CD4-positive, CD25-positive, alpha-beta regulatory T cell (primary cell): ENCODE results near the gene TMEM134. TPM values are rescaled to one million over a fixed set of nuclear protein-coding genes. Genes with fewer than 3 reads are reported as not detected.
A peak's percentile ranks its signal among the peaks of the same experiment; 100 is the strongest.
"Not testable (repeated sequence)": the region's sequence is repeated elsewhere in the genome, so short reads cannot be mapped to it uniquely, and the experiment has no call there.

Experiments used
- ATAC-seq, 2 donors: fragments of 150-1000 bp; cut with Tn5 transposase; one replicate each; pipeline ENCODE4 v1.10.0; 2021; ENCODE audit warnings: low read depth in 2 of 2, moderate number of reproducible peaks in 2 of 2, moderate library complexity in 1 of 2
- DNase-seq, 3 donors: peaks; one replicate each; pipeline versions ENCODE4 v3.0.0 to v3.0.0-alpha.2; 2012 to 2022; ENCODE audit warnings: mixed read lengths in 1 of 3
- H3K27ac ChIP-seq: one replicate; pipeline ENCODE4 v1.7.0; 2013; ENCODE audit warnings: mild to moderate bottlenecking, low read length; ENCODE audit not compliant: insufficient read depth, poor library complexity, severe bottlenecking
- H3K27me3 ChIP-seq: one replicate; pipeline ENCODE4 v1.7.0; 2013; ENCODE audit warnings: low read length; ENCODE audit not compliant: control insufficient read depth, insufficient read depth
- H3K36me3 ChIP-seq: one replicate; pipeline ENCODE4 v1.7.0; 2013; ENCODE audit warnings: mild to moderate bottlenecking, low read length, moderate library complexity; ENCODE audit not compliant: control insufficient read depth, insufficient read depth
- H3K4me1 ChIP-seq: 2 replicates; pipeline ENCODE4 v1.7.0; 2013; ENCODE audit warnings: mild to moderate bottlenecking, low read length; ENCODE audit not compliant: insufficient read depth, control insufficient read depth, poor library complexity, severe bottlenecking
- H3K4me3 ChIP-seq: one replicate; pipeline ENCODE4 v1.7.0; 2013; ENCODE audit warnings: low read depth, mild to moderate bottlenecking, low read length, moderate library complexity
- H3K9me3 ChIP-seq, 2 experiments: 1 replicate in 1 of 2; 2 replicates in 1 of 2; pipeline ENCODE4 v1.7.0; 2013; ENCODE audit warnings: low read length in 2 of 2, mild to moderate bottlenecking in 1 of 2, moderate library complexity in 1 of 2; ENCODE audit not compliant: control insufficient read depth in 2 of 2
- H3K27ac Mint-ChIP-seq, 3 donors: one replicate each; pipeline ENCODE4 v1.8.0; 2020 to 2022; ENCODE audit warnings: mild to moderate bottlenecking in 3 of 3, mixed read lengths in 3 of 3, moderate library complexity in 2 of 3
- H3K27me3 Mint-ChIP-seq: one replicate; pipeline ENCODE4 v1.8.0; 2022; ENCODE audit warnings: mild to moderate bottlenecking, mixed read lengths
- H3K36me3 Mint-ChIP-seq: one replicate; pipeline ENCODE4 v1.8.0; 2020; ENCODE audit warnings: mixed read lengths
- H3K4me1 Mint-ChIP-seq, 4 donors: one replicate each; pipeline ENCODE4 v1.8.0; 2020 to 2022; ENCODE audit warnings: mixed read lengths in 4 of 4, mild to moderate bottlenecking in 1 of 4
- H3K4me3 Mint-ChIP-seq, 4 donors: one replicate each; pipeline ENCODE4 v1.8.0; 2020 to 2022; ENCODE audit warnings: mild to moderate bottlenecking in 4 of 4, mixed read lengths in 4 of 4, moderate library complexity in 3 of 4
- H3K9me3 Mint-ChIP-seq, 7 donors: one replicate each; pipeline ENCODE4 v1.8.0; 2020 to 2022; ENCODE audit warnings: mixed read lengths in 7 of 7, mild to moderate bottlenecking in 3 of 7, moderate library complexity in 2 of 7
- polyA plus RNA-seq, 4 donors: library from polyadenylated mRNA; unstranded; fragments of 300-500 nt; fragmentation: Illumina TruSeq; gene quantifications; one replicate each; pipeline ENCODE4 v1.2.3, GENCODE V29; 2021
- total RNA-seq: library from RNA; stranded (reverse); gene quantifications from one replicate; pipeline ENCODE4 v1.2.3, GENCODE V29; 2022

Gene TMEM134
- total and polyA plus RNA-seq, 5 donors from 2014 or later = 48.7 to 228 (median 158) TPM

DNA sequence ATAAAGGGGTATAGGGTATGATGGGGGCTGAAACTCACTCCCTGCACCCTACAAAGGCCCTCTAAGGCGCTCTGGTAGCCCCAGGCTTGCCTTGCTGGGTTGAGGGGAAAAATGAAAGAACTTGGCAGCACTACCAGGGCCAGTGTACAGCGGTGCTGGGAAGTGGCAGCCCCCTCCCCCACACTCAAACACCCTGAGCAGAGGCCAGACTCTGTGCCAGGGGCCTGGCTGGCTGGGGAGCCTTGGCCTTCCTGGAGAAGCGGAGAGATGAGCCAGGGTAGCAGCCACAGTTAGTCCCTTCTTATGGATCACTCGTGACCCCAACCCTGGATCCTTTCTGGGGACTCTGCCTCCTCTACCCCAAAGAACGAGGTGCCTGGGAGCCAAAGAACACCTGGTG lies 2.7 kb downstream of the TMEM134 start:
- ATAC-seq (no peak), DNase-seq (no peak)
- Mint-ChIP-seq H3K27ac (peak overlapping the region in 2 of 3 donors; percentile 32 to 76), H3K4me1 (peaks cover 2 to 49% (median 15%) of the 10 kb centered on the region in 4 donors), H3K36me3 (no peaks in the 10 kb centered on the region), H3K9me3 (no peaks in the 10 kb centered on the region), H3K4me3 (peak overlapping the region; percentile 89 to 97 (median 92)), H3K27me3 (no peaks in the 10 kb centered on the region)
- H3K9me3 ChIP-seq = no peaks in the 10 kb centered on the region
- H3K27me3 ChIP-seq = no peaks in the 10 kb centered on the region
- H3K36me3 ChIP-seq = no peaks in the 10 kb centered on the region
- H3K4me1 ChIP-seq = peaks cover 50% of the 10 kb centered on the region
- no peak overlapping the region for H3K4me3 ChIP-seq
- H3K27ac ChIP-seq = no peak overlapping the region

DNA sequence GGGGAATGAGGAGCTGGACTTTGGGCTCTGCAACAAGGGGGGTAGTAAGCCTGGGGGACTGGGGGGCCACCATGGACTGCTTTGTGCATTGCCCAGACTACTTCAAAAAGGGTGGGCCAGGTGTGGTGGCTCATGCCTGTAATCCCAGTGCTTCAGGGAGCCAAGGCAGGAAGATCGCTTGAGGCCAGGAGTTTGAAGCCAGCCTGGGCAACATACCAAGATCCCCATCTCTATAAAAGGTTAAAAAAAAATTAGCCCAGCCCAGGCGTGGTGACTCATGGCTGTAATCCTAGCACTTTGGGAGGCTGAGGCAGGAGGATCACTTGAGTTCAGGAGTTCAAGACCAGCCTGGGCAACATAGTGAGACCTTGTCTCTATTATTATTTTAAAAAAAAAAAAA lies 3.5 kb downstream of the TMEM134 start:
- H3K9me3 Mint-ChIP-seq, ATAC-seq, DNase-seq: not testable (repeated sequence)

GRCh38 chr11:67465189-67465510 lies 3.9 kb downstream of the TMEM134 start:
- no peak for DNase-seq
- H3K27ac Mint-ChIP-seq = peak overlapping the region; percentile 91 to 96 (median 94)

More for the DNA sequence above, 3.5 kb downstream of the TMEM134 start:
- peak overlapping the region; percentile 92 for H3K27ac ChIP-seq
- Mint-ChIP-seq H3K4me1 (peaks cover 0 to 49% (median 15%) of the 10 kb centered on the region in 4 donors), H3K4me3 (peak overlapping the region; percentile 87 to 97 (median 89)), H3K27ac (peak overlapping the region; percentile 91 to 96 (median 94))
- peaks cover 50% of the 10 kb centered on the region for H3K4me1 ChIP-seq
- H3K27me3 ChIP-seq, H3K36me3 Mint-ChIP-seq, H3K27me3 Mint-ChIP-seq, H3K36me3 ChIP-seq, H3K9me3 ChIP-seq: not testable (repeated sequence)
- peak overlapping the region; percentile 77 for H3K4me3 ChIP-seq

GRCh38 chr11:67464411-67465188 lies 4.5 kb downstream of the TMEM134 start:
- peaks cover 0 to 2% (median 0%) of the 10 kb centered on the region in 7 donors for H3K9me3 Mint-ChIP-seq
- peaks cover 5 to 55% (median 18%) of the 10 kb centered on the region in 4 donors for H3K4me1 Mint-ChIP-seq
- Histone ChIP-seq H3K9me3 (no peaks in the 10 kb centered on the region), H3K36me3 (no peaks in the 10 kb centered on the region), H3K4me1 (peaks cover 48% of the 10 kb centered on the region), H3K4me3 (peak overlapping the region; percentile 77), H3K27me3 (no peaks in the 10 kb centered on the region), H3K27ac (peak overlapping the region; percentile 92)
- H3K4me3 Mint-ChIP-seq = peak overlapping the region; percentile 87 to 97 (median 92)
- peak; percentile 91 to 94 (median 93) for DNase-seq
- H3K27ac Mint-ChIP-seq = peak overlapping the region; percentile 91 to 96 (median 93)
- no peaks in the 10 kb centered on the region for H3K36me3 Mint-ChIP-seq
- peak; percentile 80 to 82 for ATAC-seq
- peaks cover under 1% of the 10 kb centered on the region for H3K27me3 Mint-ChIP-seq

More at GRCh38 chr11:67465189-67465510, 3.9 kb downstream of the TMEM134 start:
- no peaks in the 10 kb centered on the region for H3K9me3 Mint-ChIP-seq
- peak overlapping the region; percentile 87 to 97 (median 89) for H3K4me3 Mint-ChIP-seq
- H3K36me3 Mint-ChIP-seq = no peaks in the 10 kb centered on the region
- H3K27ac ChIP-seq = peak overlapping the region; percentile 92
- H3K9me3 ChIP-seq = no peaks in the 10 kb centered on the region
- H3K27me3 Mint-ChIP-seq = no peaks in the 10 kb centered on the region
- peaks cover 50% of the 10 kb centered on the region for H3K4me1 ChIP-seq
- ATAC-seq = no peak
- H3K4me1 Mint-ChIP-seq = peaks cover 0 to 51% (median 15%) of the 10 kb centered on the region in 4 donors
- no peaks in the 10 kb centered on the region for H3K36me3 ChIP-seq
- H3K27me3 ChIP-seq = no peaks in the 10 kb centered on the region
- peak overlapping the region; percentile 77 for H3K4me3 ChIP-seq

DNA sequence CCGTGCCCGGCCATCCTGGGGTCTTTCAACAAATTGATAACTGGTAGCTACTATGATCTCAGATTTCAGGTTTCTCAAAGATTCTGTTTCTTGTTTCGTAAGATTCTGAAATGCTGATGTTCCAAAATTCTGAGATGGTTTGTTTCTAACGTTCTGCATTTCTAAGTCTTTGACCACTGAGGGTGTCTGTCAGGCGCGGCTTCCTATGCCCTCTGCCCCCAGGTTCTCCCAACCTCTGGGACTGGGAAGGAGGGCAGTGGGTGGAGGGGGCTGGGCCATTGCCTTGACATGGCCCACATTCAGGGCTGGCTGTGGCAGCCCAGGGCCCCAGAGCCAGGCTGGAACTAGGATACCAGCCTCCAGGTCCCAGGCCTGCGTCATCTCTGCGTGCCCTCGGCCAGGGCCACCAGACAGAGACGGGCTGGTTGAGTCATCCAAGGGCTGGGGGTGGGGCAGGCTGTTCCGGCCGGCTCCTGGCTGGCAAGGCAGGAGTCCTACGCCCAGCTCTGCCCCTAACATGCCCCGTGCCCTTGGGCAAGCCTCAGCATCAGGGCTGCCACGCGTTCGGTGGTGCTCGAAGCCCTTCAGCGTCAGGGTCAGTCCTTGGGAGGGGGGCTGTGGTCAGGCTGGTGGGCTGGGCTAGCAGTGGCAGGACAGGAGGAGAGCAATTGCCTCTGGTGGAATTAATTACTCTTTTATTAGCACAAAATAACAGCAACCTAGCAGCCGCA lies 5.2 kb downstream of the TMEM134 start:
- no peak overlapping the region for H3K4me3 ChIP-seq
- H3K36me3 ChIP-seq = no peaks in the 10 kb centered on the region
- peaks cover 45% of the 10 kb centered on the region for H3K4me1 ChIP-seq
- ATAC-seq = no peak
- H3K27me3 ChIP-seq = no peaks in the 10 kb centered on the region
- H3K27ac ChIP-seq = peak overlapping the region; percentile 92
- peaks cover 6% of the 10 kb centered on the region for H3K27me3 Mint-ChIP-seq
- no peaks in the 10 kb centered on the region for H3K36me3 Mint-ChIP-seq
- peak overlapping the region in 2 of 3 donors; percentile 91 to 93 for H3K27ac Mint-ChIP-seq
- no peaks in the 10 kb centered on the region for H3K9me3 ChIP-seq
- peaks cover 0 to 2% (median 0%) of the 10 kb centered on the region in 7 donors for H3K9me3 Mint-ChIP-seq
- H3K4me1 Mint-ChIP-seq = peaks cover 5 to 54% (median 17%) of the 10 kb centered on the region in 4 donors
- H3K4me3 Mint-ChIP-seq = peak overlapping the region; percentile 87 to 97 (median 92)
- DNase-seq = no peak

DNA sequence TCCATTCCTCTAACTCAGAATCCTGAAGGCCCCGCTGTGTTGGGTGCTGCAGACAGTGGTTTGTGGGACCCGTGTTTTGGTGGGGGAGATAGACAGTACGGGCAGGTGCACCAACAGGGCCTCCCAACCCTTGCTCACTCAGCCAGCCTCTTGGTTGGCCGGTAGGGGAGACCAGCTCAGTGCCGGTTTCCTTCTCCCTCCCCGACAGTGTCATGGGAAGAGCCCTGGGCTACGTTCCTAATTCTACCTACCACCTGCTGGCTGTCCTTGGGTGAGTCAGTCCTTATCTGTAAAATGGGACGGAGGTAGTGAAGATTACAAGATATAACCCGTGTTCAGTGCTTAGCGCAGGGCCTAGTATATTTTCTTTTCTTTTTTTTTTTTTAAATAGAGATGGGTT lies 5.9 kb downstream of the TMEM134 start:
- Mint-ChIP-seq H3K4me1 (peaks cover 5 to 51% (median 17%) of the 10 kb centered on the region in 4 donors), H3K4me3 (peak overlapping the region in 2 of 4 donors; percentile 22 to 47), H3K36me3 (no peaks in the 10 kb centered on the region), H3K9me3 (peaks cover 0 to 2% (median 0%) of the 10 kb centered on the region in 7 donors), H3K27me3 (peaks cover 6% of the 10 kb centered on the region), H3K27ac (peak overlapping the region in 1 of 3 donors; percentile 52)
- H3K9me3 ChIP-seq = no peaks in the 10 kb centered on the region
- no peak overlapping the region for H3K4me3 ChIP-seq
- H3K4me1 ChIP-seq = peaks cover 40% of the 10 kb centered on the region
- ATAC-seq (no peak), DNase-seq (no peak)
- H3K36me3 ChIP-seq = no peaks in the 10 kb centered on the region
- no peaks in the 10 kb centered on the region for H3K27me3 ChIP-seq
- H3K27ac ChIP-seq = no peak overlapping the region

GRCh38 chr11:67458266-67458665 lies 10.8 kb downstream of the TMEM134 start:
- DNase-seq = no peak
- peaks cover 5 to 19% (median 6%) of the 10 kb centered on the region in 4 donors for H3K4me1 Mint-ChIP-seq
- peaks cover 0 to 2% (median 0%) of the 10 kb centered on the region in 7 donors for H3K9me3 Mint-ChIP-seq
- no peak for ATAC-seq
- H3K27ac Mint-ChIP-seq = no peak overlapping the region
- no peak overlapping the region for H3K4me3 Mint-ChIP-seq
- no peak overlapping the region for H3K27ac ChIP-seq
- H3K4me1 ChIP-seq = no peaks in the 10 kb centered on the region
- H3K9me3 ChIP-seq = no peaks in the 10 kb centered on the region
- H3K27me3 ChIP-seq = no peaks in the 10 kb centered on the region
- H3K36me3 Mint-ChIP-seq = no peaks in the 10 kb centered on the region
- H3K27me3 Mint-ChIP-seq = peaks cover 6% of the 10 kb centered on the region
- H3K4me3 ChIP-seq = no peak overlapping the region
- H3K36me3 ChIP-seq = no peaks in the 10 kb centered on the region
